ENCODE data around the gene CRB2. TPM values are rescaled to one million over a fixed set of nuclear protein-coding genes. Genes with fewer than 3 reads are reported as not detected.
"Not testable (repeated sequence)": the region's sequence is repeated elsewhere in the genome, so short reads cannot be mapped to it uniquely, and the experiment has no call there.

CRB2 gene
- total RNA-seq, 6 donors from 2014 or later: 0.13 to 0.23 TPM; not detected in 4

DNA sequence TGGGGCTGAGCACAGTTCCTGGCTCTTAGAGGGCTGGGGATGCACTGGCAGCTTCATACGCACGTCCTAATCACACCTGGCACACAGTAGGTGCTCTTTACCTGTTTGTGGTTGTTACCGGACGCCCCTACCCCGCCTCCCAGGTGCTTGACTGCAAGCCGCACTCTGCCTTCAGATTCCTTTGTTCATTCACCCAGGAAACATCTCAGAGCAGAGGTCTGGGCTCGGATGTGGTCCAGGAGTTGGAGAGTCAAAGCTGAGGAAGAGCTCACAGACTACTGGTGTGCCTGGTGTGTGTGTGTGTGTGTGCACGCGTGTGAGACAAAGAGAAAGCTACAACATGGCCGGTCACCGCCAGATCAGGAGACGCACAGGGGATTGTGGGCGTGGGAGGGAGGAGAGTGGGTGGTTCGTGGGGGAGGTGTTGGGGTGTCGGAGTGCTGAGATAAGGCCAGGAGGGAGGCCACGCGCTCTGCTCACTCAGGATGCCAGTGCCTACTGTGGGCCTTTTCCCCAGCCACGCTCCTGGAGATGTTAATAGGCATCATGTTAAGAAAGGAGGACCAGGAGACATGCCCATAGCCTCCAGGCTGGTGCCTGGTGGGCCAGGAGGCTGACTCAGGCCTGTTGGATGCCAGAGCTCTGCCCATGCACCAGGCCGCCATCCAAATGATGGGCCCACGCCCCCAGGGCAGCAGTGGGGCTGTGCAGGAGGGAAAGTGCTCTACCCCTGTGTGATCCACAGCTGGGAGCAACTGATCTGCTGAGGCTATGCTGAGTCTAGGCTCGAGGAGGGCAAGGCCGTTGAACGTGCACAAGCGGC is 39.9 kb downstream of the CRB2 start:
- WGBS, 2 donors: 89 to 90% methylated on average over 21 to 24 of the region's 24 CpGs
- H3K4me1 ChIP-seq: no peaks in the 10 kb centered on the region
- ATAC-seq (ENCODE audit: low FRiP score in 2 of 2): no peak

DNA sequence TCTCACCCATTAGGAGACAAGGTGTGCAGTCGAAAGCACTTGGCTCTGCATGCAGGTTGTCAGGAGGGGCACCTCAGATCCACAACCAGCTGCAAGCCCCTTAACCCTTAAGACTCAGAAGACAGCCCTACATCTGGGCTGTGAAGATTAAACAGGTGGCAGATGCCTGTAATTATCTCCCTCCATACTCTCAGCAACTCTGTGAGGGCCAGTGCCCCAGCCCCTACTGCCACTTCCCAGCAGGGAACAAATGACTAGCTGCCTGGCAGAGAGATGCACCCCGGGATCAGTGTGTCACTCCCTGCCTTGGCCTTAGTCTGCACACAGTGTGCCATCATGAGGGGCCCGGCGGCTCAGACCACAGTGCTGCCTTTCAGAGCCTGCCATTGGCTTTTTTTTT is 42.0 kb downstream of the CRB2 start:
- no peaks in the 10 kb centered on the region for H3K9me3 ChIP-seq
- H3K4me1 ChIP-seq: no peaks in the 10 kb centered on the region
- H3K36me3 ChIP-seq: no peaks in the 10 kb centered on the region
- DNase-seq (no peak), ATAC-seq (ENCODE audit: low FRiP score in 2 of 2) (no peak)
- H3K27ac ChIP-seq: no peak overlapping the region
- H3K27me3 ChIP-seq: no peaks in the 10 kb centered on the region
- H3K4me3 ChIP-seq: no peak overlapping the region
- TF ChIP-seq EP300 (IDR thresholded peaks at IDR 0.05): no peak
- no peak for TF ChIP-seq POLR2A (IDR thresholded peaks at IDR 0.05)
- TF ChIP-seq, protein P1, sequence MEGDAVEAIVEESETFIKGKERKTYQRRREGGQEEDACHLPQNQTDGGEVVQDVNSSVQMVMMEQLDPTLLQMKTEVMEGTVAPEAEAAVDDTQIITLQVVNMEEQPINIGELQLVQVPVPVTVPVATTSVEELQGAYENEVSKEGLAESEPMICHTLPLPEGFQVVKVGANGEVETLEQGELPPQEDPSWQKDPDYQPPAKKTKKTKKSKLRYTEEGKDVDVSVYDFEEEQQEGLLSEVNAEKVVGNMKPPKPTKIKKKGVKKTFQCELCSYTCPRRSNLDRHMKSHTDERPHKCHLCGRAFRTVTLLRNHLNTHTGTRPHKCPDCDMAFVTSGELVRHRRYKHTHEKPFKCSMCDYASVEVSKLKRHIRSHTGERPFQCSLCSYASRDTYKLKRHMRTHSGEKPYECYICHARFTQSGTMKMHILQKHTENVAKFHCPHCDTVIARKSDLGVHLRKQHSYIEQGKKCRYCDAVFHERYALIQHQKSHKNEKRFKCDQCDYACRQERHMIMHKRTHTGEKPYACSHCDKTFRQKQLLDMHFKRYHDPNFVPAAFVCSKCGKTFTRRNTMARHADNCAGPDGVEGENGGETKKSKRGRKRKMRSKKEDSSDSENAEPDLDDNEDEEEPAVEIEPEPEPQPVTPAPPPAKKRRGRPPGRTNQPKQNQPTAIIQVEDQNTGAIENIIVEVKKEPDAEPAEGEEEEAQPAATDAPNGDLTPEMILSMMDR (IDR thresholded peaks at IDR 0.05): no peak
- TF ChIP-seq POLR2AphosphoS5 (IDR thresholded peaks at IDR 0.05): no peak
- WGBS, 2 donors: 90 to 95% methylated on average over 4 of the region's 4 CpGs

More for the DNA sequence above, 39.9 kb downstream of the CRB2 start:
- no peak for DNase-seq
- Histone ChIP-seq H3K27ac (no peak overlapping the region), H3K4me3 (no peak overlapping the region), H3K36me3 (no peaks in the 10 kb centered on the region), H3K9me3 (no peaks in the 10 kb centered on the region), H3K27me3 (no peaks in the 10 kb centered on the region)
- TF ChIP-seq POLR2A (IDR thresholded peaks at IDR 0.05) (no peak), POLR2AphosphoS5 (IDR thresholded peaks at IDR 0.05) (no peak), EP300 (IDR thresholded peaks at IDR 0.05) (no peak)
- TF ChIP-seq, protein P1 (IDR thresholded peaks at IDR 0.05): no peak

DNA sequence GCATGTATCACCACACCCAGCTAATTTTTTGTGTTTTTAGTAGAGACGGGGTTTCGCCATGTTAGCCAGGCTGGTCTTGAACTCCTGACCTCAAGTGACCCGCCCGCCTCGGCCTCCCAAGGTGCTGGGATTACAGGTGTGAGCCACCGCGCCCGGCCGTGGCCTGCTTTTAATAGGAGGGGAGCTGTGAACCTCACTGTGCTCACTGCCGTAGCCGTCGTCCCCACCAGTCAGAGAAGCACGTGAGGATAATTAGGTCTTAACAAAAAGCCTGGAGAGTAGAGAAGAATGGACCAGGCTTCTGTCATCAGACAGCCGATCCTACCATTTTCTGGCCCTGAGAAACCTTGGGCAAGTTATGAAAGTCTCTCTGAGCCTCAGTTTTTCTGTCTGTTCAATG is 42.9 kb downstream of the CRB2 start:
- DNase-seq; H3K4me3 ChIP-seq; H3K27me3 ChIP-seq; ATAC-seq (ENCODE audit: low FRiP score in 2 of 2); H3K4me1 ChIP-seq; H3K36me3 ChIP-seq; H3K27ac ChIP-seq; H3K9me3 ChIP-seq: not testable (repeated sequence)
- 92 to 96% methylated on average over 14 of the region's 14 CpGs for WGBS, 2 donors

DNA sequence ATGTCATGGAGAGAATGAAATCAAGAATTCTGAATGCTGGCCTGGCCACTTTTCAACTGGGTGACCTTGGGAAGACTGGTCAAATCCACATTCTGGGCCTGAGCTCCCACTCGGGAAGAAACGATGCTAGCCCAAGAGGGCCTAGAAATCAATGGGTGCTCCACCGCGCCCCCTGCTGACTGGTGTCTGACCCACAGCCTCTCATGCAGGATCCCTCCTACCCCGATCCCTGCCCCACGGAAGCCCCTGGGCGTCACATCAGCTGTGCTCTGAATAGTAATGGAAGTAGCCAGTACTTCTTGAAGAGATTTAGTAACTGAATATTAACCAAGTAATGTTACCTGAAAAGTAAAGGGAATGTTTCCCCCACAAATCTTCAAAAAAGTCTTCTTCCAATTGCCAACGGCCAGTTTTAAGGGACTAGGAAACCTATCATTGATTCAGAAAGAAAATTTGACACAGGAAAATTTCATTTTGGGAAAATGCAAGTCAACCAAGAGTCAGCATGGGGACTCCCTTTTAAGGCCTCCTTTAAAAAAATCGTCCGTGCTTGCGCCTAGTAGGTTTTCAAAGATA is 43.9 kb downstream of the CRB2 start:
- no peaks in the 10 kb centered on the region for H3K4me1 ChIP-seq
- WGBS, 2 donors: 71 to 82% methylated on average over 9 to 11 of the region's 11 CpGs
- H3K27me3 ChIP-seq: no peaks in the 10 kb centered on the region
- DNase-seq (no peak), ATAC-seq (ENCODE audit: low FRiP score in 2 of 2) (no peak)
- no peak overlapping the region for H3K27ac ChIP-seq
- H3K4me3 ChIP-seq: no peak overlapping the region
- no peak for TF ChIP-seq POLR2A (IDR thresholded peaks at IDR 0.05)
- no peak for TF ChIP-seq POLR2AphosphoS5 (IDR thresholded peaks at IDR 0.05)
- TF ChIP-seq, protein P1 (IDR thresholded peaks at IDR 0.05): peak in 1 of 6 experiments; percentile 17
- TF ChIP-seq EP300 (IDR thresholded peaks at IDR 0.05): no peak
- no peaks in the 10 kb centered on the region for H3K36me3 ChIP-seq
- no peaks in the 10 kb centered on the region for H3K9me3 ChIP-seq

DNA sequence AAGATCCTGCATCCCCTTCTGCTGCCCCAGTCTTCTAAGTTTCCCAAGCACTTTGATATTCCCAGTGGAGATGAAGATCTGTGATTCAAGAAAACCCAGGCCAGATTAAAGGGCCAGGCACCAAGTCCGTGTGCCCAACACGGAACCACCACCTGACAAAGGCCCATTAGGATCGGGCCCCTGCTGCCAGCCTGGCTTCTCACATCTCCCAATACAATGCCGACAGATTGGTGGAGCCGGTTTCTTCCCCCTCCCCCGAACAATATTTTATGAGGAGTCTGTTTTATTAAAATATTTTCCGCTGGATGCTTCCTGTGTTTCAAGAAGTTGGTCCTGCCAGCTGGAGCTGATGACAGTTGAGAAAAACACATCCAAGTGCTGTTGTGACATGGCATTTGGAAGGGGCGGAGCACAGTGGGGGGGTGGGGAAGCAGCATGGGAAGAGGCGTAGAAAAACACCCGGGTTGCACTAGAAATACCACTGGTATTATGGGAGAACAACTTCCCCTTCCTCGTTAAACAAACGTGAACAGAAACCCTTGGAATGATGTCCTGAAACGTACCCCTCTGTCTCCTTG is 45.0 kb downstream of the CRB2 start:
- H3K4me3 ChIP-seq: no peak overlapping the region
- H3K27me3 ChIP-seq: no peaks in the 10 kb centered on the region
- H3K4me1 ChIP-seq: no peaks in the 10 kb centered on the region
- H3K27ac ChIP-seq: peak overlapping the region in 3 of 4 donors; percentile 24 to 34 (median 31)
- TF ChIP-seq EP300 (IDR thresholded peaks at IDR 0.05) (no peak), POLR2AphosphoS5 (IDR thresholded peaks at IDR 0.05) (no peak), POLR2A (IDR thresholded peaks at IDR 0.05) (no peak)
- TF ChIP-seq, protein P1 (IDR thresholded peaks at IDR 0.05): no peak
- H3K36me3 ChIP-seq: no peaks in the 10 kb centered on the region
- ATAC-seq (ENCODE audit: low FRiP score in 2 of 2) (no peak), DNase-seq (no peak)
- H3K9me3 ChIP-seq: no peaks in the 10 kb centered on the region
- WGBS, 2 donors: 67 to 78% methylated on average over 13 of the region's 13 CpGs

Data from upper lobe of left lung (tissue), 6 donors.